Erythroblast (primary cell): ENCODE measurements around the gene WNT3A.

Experiments used
- GATA1 ChIP-seq: IDR thresholded peaks from 2 replicates; pipeline ENCODE4 v1.6.1; 2011; ENCODE audit warnings: low read depth, mild to moderate bottlenecking, control low read depth, low read length, moderate library complexity
- POLR2A ChIP-seq: IDR thresholded peaks from 2 replicates; pipeline ENCODE4 v1.6.1; 2011; ENCODE audit warnings: mild to moderate bottlenecking, low read length

GRCh38 chr1:228104526-228105269 is 97.9 kb downstream of the WNT3A start:
- TF ChIP-seq POLR2A (peak; percentile 39), GATA1 (no peak)
